ENCODE results near the gene ADAMTSL3.

GRCh38 chr15:83656943-83657528, 3.1 kb downstream of the ADAMTSL3 start:
- TF ChIP-seq CTCF (IDR thresholded peaks at IDR 0.05) (no peak), POLR2A (IDR thresholded peaks at IDR 0.05) (no peak), POLR2AphosphoS5 (IDR thresholded peaks at IDR 0.05) (no peak)

Measured in sigmoid colon (tissue), 4 donors.